ENCODE measurements around the gene KNTC1.
"Not testable (repeated sequence)": the region's sequence is repeated elsewhere in the genome, so short reads cannot be mapped to it uniquely, and the experiment has no call there.

The KNTC1 gene

DNA sequence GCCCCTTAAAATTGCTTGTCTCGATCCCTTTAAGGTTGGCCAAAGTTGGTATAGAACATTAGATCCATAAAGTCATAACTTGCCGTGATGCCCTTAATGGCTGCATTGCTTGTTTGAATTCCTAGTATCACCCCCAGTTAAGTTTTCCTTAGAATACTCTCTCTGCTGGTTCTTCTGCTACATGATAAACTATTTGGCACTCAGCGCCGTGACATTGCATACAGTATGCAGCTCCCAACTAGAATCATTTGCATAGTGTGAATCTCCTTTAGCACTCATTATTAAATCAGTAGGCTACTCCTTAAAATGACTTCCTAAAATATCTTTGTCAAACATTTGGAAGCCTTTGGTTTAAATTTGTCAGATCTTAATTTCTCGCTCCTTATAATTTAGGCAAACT, 42.2 kb downstream of the KNTC1 start:
- no peak for DNase-seq

DNA sequence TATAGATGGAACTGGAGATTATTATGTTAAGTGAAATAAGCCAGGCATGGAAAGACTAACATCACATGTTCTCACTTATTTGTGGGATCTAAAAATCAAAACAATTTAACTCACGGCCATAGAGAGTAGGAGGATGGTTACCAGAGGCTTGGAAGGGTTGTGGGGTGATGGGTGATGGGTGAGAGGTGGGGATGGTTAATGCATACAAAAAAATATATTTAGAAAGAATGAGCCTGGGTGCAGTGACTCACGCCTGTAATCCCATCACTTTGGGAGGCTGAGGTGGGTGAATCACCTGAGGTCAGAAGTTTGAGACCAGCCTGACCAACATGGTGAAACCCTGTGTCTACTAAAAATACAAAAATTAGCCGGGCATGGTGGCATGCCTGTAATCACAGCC, 43.0 kb downstream of the KNTC1 start:
- DNase-seq, result not testable (repeated sequence)

- no peak for DNase-seq
Measured at GRCh38 chr12:122571821-122572220, 44.8 kb downstream of the KNTC1 start.

GRCh38 chr12:122583294-122583693, 56.2 kb downstream of the KNTC1 start:
- not testable (repeated sequence) for DNase-seq

DNA sequence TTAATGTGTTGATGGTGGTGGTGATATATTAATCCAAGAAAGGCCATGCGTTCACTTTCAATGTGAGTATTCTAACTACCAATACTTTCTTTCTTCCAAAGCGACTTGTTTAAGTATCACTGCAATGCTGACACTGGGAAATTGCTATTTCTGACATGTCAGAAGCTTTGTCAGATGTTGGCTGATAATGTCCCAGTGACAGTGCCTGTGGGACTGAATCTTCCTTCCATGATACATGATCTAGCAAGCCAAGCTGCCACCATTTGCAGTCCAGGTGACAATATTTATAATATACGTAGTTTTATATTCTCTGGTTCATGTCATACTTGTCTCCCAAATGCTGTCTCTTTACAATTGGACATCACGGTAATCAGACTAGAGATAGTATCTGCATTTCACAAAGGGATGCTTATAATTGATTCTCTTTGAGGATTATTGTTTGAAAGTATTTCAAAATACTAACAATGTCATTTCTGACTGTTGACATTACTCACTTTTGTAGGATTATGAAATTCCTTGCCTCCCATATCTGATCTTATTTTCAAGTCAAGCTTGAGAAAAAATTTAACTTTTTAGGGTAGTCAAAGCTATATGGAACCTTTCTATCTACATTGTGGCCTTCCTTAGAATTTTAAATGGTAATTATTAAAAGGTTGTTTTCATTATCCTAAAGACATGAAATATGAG, 57.3 kb downstream of the KNTC1 start:
- DNase-seq, result no peak

DNA sequence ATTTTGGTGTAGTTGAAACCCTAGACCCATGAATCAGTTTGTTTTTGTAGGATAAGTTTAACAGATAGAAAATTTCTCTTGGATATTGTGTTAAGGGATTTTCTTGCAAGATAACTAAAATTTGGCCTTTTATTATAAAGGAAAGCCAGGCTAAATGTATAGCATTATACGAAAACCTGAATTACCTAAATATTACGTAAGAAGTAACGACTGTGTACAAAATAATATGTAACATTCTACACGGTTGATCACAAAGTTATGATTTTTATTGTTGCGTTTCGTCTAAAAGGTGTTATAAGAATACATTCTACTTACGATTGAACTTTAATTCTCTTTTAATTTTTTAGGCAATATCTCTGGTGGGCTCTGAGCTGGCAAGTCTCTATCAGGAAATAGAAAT, 63.9 kb downstream of the KNTC1 start:
- no peak for DNase-seq

DNA sequence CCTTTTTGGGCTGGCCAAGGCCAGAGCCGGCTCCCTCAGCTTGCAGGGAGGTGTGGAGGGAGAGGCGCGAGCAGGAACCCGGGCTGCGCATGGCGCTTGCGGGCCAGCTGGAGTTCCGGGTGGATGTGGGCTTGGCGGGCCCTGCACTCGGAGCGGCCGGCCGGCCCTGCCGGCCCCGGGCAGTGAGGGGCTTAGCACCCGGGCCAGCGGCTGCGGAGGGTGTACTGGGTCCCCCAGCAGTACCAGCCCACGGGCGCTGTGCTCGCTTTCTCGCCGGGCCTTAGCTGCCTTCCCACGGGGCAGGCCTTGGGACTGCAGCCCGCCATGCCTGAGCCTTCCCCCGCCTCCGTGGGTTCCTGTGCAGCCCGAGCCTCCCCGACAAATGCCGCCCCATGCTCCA, 64.9 kb downstream of the KNTC1 start:
- DNase-seq, result not testable (repeated sequence)

DNA sequence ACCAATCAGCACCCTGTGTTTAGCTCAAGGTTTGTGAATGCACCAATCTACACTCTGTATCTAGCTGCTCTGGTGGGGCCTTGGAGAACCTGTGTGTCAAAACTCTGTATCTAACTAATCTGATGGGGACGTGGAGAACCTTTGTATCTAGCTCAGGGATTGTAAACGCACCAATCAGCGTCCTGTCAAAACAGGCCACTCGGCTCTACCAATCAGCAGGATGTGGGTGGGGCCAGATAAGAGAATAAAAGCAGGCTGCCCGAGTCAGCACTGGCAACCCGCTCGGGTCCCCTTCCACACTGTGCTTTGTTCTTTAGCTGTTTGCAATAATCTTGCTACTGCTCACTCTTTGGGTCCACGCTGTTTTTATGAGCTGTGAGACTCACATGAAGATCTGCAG, 65.5 kb downstream of the KNTC1 start:
- DNase-seq, result not testable (repeated sequence)

DNA sequence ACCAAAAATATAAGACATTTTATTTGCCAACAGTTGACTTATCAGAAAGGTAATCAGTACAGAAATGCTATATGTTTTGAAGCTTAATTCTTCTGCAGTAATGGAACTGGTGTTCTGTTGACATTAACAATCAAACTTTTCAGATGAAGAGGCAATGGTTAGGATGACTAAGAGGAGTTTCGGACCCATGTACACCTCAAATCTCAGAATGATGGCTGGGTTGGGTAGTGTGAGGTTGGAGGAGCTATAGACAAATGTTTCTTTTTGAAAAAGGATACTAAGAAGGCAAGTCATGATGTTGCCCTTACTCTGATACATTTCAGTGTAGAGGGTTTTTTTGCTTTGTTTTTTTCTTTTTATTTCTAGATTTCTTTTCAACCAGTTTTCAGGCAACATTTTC, 66.9 kb downstream of the KNTC1 start:
- DNase-seq, result no peak

GRCh38 chr12:122596838-122597237, 69.8 kb downstream of the KNTC1 start:
- no peak for DNase-seq

DNA sequence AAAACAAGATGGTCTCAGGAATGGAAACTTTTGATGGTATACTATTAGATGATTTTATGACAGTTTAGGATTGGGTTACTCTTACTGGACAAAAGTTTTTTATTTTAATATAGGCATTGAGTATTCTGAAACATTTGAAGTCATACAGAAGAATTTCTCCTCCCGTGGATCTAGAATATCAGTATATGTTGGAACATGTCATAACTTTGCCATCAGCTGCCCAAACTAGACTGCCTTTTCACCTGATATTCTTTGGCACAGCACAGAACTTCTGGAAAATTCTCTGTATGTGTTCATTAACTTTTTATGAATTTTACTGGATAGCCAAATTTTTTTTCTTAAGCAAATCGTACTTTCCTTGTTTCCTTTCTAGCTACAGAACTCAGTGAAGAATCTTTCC, 75.4 kb downstream of the KNTC1 start:
- no peak for DNase-seq

GRCh38 chr12:122604993-122605392, 77.9 kb downstream of the KNTC1 start:
- no peak for DNase-seq

GRCh38 chr12:122609732-122610131, 82.7 kb downstream of the KNTC1 start:
- no peak for DNase-seq

GRCh38 chr12:122610207-122610606, 83.2 kb downstream of the KNTC1 start:
- DNase-seq, result no peak

GRCh38 chr12:122610911-122611310, 83.9 kb downstream of the KNTC1 start:
- no peak for DNase-seq

DNA sequence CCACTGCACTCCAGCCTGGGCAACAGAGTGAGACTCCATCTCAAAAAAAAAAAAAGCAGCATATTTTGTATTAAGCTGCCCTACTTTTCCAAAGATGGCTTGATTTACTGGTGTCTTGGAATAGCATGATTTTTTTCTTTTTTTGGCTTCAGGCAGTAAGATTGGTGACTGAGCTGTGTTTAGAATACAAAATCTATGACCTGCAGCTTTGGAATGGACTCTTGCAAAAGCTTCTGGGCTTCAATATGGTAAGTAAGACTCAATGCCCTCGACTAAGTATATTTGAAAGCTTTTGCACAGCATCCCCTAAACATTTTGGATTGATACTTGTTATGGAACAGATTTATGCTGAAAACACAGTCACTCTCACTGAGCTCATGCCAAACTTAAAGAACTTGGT, 87.8 kb downstream of the KNTC1 start:
- no peak for DNase-seq

DNA sequence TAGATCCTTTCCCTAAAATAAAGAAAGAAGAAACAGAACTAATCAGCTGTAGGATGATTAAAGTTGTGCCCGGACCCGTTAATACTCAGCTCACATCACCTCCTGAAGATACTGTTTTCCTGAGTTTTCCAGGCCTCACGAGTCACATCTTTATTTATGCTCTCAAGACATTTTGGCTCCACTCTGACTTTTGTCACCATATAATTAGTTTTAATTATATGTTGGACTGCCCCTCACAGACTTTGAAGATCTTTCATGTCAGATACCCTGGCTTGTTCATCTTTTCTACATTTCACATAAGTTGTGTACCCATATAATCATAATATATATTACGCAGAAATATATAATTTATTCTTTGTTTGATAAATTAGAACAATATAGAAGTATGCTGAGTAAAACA, 88.7 kb downstream of the KNTC1 start:
- no peak for DNase-seq

GRCh38 chr12:122635471-122635870, 108.4 kb downstream of the KNTC1 start:
- DNase-seq, result no peak

DNA sequence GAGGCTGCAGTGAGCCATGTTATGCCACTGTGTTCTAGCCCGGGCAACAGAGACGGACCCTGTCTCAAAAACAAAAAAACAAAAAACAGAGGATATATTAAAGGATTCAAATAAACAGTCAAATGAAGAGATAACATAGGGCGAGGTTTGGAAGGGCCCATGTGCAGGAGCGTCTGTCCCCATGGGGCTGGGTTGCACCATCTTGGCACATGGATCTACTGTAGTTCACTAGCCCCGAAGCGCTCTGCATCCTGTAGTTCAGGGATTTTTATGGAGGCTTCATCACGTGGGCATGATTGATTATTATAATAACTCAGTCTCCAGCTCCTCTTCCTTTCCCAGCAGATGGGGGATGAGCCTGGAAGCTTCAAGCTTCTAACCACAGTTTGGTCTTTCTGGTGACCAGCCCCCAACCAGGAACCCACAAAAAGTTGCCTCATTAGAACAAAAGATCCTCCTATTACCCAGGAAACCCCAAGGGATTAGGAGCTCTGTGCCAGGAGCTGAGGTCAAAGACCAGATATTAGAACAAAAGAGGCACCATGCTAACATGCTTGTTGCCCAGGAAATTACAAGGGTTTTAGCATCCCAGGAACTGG, 116.3 kb downstream of the KNTC1 start:
- no peak for DNase-seq

GRCh38 chr12:122646517-122647217, 119.6 kb downstream of the KNTC1 start:
- peak; percentile 68 for DNase-seq

- DNase-seq, result no peak
Measured at GRCh38 chr12:122651520-122652224, 124.6 kb downstream of the KNTC1 start.

GRCh38 chr12:122653291-122653690, 126.2 kb downstream of the KNTC1 start:
- DNase-seq, result not testable (repeated sequence)

DNA sequence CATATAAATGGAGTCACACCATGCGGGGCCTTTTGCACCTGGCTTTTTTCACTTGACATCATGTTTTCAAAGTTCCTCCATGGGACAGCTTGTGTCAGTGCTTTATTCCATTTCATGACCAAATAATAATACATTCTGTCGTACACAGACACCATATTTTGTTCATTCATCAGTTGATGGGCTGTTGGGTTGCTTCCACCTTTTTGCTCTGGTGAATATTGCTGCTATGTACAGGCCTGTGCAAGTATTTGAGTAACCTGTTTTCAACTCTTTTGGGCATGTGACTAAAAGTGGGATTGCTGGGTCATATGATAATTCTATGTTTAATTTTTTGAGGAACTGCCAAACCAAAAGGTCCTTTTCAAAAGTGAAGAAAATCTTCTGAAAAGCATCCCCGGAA, 129.2 kb downstream of the KNTC1 start:
- no peak for DNase-seq

- peak; percentile 19 for DNase-seq
Measured at GRCh38 chr12:122659579-122659978, 132.5 kb downstream of the KNTC1 start.

Data from CD4-positive, alpha-beta T cell treated with Interferon gamma for 1 hour (primary cell).